ENCODE results near the gene BAZ2B. TPM values are rescaled to one million over a fixed set of nuclear protein-coding genes. Genes with fewer than 3 reads are reported as not detected.
A peak's percentile ranks its signal among the peaks of the same experiment; 100 is the strongest.

The BAZ2B gene
- total RNA-seq, 6 experiments from 2014 or later = 18.0 to 32.8 (median 24.2) TPM

- WGBS (ENCODE audit: insufficient coverage, low coverage, low lambda C conversion rate, missing lambda C conversion rate) = 41% methylated on average over 5 of the region's 5 CpGs
These were observed 177.5 kb downstream of the BAZ2B start for GRCh38 chr2:159438720-159439353.

DNA sequence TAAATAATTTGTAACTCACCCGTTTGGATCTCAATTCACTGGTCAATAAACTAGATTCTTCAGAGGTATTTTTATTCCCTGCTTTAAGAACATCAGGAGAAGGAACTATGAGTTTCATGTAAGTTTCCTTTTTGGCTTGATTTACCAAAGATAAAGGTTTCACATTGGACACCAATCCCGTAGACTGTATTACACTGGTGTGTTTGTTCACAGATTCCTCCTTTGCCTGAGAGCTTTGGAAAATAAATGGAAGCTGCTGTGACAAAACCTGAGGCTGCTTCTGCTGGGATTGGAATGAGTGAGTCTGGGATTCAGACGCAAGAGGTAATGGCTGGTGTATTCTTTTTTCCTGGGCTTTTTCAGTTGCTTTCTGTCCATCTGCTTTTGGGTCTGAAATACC is 178.1 kb downstream of the BAZ2B start:
- Histone ChIP-seq H3K36me3 (peaks cover 0 to 2% (median 0%) of the 10 kb centered on the region in 4 donors), H3K27ac (no peak overlapping the region), H3K4me1 (no peaks in the 10 kb centered on the region), H3K4me3 (no peak overlapping the region), H3K27me3 (no peaks in the 10 kb centered on the region), H3K9me3 (no peaks in the 10 kb centered on the region)
- intact Hi-C loops (cut with DNase I) = no loop called here
- DNase-seq (no peak), ATAC-seq (peak in 3 of 4 donors; percentile 36 to 43 (median 38))
- TF ChIP-seq POLR2A (IDR thresholded peaks at IDR 0.05) (no peak), CTCF (IDR thresholded peaks at IDR 0.05) (no peak)
- 72% methylated on average over 3 of the region's 3 CpGs for WGBS (ENCODE audit: insufficient coverage, low coverage, low lambda C conversion rate, missing lambda C conversion rate)

More at GRCh38 chr2:159438720-159439353, 177.5 kb downstream of the BAZ2B start:
- Histone ChIP-seq H3K27me3 (no peaks in the 10 kb centered on the region), H3K4me1 (no peaks in the 10 kb centered on the region), H3K4me3 (no peak overlapping the region), H3K36me3 (peaks cover 0 to 2% (median 0%) of the 10 kb centered on the region in 4 donors), H3K9me3 (no peaks in the 10 kb centered on the region), H3K27ac (no peak overlapping the region)
- intact Hi-C loops (cut with DNase I) = no loop called here
- no peak for TF ChIP-seq POLR2A (IDR thresholded peaks at IDR 0.05)
- no peak for TF ChIP-seq CTCF (IDR thresholded peaks at IDR 0.05)
- ATAC-seq = peak in 3 of 4 donors; percentile 30 to 54 (median 47)
- no peak for DNase-seq

- H3K4me3 ChIP-seq = no peak overlapping the region
- no peaks in the 10 kb centered on the region for H3K4me1 ChIP-seq
- WGBS (ENCODE audit: insufficient coverage, low coverage, low lambda C conversion rate, missing lambda C conversion rate) = 100% methylated on average over 1 of the region's 1 CpG
- DNase-seq (no peak), ATAC-seq (no peak)
- TF ChIP-seq CTCF (IDR thresholded peaks at IDR 0.05) (no peak), POLR2A (IDR thresholded peaks at IDR 0.05) (no peak)
- intact Hi-C loops (cut with DNase I) = no loop called here
- peaks cover 0 to 18% (median 7%) of the 10 kb centered on the region in 4 donors for H3K36me3 ChIP-seq
- H3K27ac ChIP-seq = no peak overlapping the region
- H3K9me3 ChIP-seq = no peaks in the 10 kb centered on the region
- H3K27me3 ChIP-seq = no peaks in the 10 kb centered on the region
These were observed 183.7 kb downstream of the BAZ2B start for GRCh38 chr2:159432610-159433009.

DNA sequence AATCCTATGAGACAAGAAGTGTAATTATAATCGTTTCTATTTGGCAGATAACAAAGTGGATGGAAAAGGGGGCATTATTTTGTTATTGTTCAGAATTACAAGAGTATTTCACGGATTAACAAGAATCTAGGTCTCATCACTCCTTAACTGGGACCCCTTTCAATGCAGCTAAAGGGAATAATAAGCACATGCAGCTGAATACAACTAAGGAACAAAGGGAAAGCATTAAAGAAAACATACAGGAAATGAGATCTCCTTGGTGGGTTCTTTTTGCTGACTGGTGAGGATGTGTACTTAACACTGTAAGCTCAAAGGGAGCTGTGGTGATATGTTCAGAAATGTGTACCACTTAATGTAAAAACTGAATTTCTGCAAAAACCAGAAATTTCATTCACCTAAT is 189.3 kb downstream of the BAZ2B start:
- Histone ChIP-seq H3K4me1 (no peaks in the 10 kb centered on the region), H3K27me3 (no peaks in the 10 kb centered on the region), H3K9me3 (no peaks in the 10 kb centered on the region), H3K36me3 (peaks cover 0 to 20% (median 3%) of the 10 kb centered on the region in 4 donors), H3K4me3 (no peak overlapping the region), H3K27ac (no peak overlapping the region)
- no peak for DNase-seq
- ATAC-seq = no peak
- intact Hi-C loops (cut with DNase I) = no loop called here
- no peak for TF ChIP-seq POLR2A (IDR thresholded peaks at IDR 0.05)
- no peak for TF ChIP-seq CTCF (IDR thresholded peaks at IDR 0.05)
- 80% methylated on average over 2 of the region's 2 CpGs for WGBS (ENCODE audit: insufficient coverage, low coverage, low lambda C conversion rate, missing lambda C conversion rate)

Measured in right lobe of liver (tissue), 6 donors.